ENCODE measurements around the gene SHROOM1. TPM values are rescaled to one million over a fixed set of nuclear protein-coding genes. Genes with fewer than 3 reads are reported as not detected.

Gene SHROOM1
- polyA plus RNA-seq, 1 donor from 2014 or later: 1.8 TPM

Small RNA genes lying within 50 kb of the gene (small RNA-seq; reads per million reads assigned to genes)
- gene RNA5SP192: 0 reads per million in 3 experiments

Other genes starting within 250 kb of the SHROOM1 start
- 0.25 TPM in 1 of 2 replicates, not detected in the other for gene IL13, start 172.5 kb downstream of the SHROOM1 start, polyA plus RNA-seq
- not detected in 2 replicates for gene IL4, start 156.7 kb downstream of the SHROOM1 start, polyA plus RNA-seq
- 84.6 and 94.4 TPM in 2 replicates for gene KIF3A, start 93.1 kb downstream of the SHROOM1 start, polyA plus RNA-seq
- gene CCNI2, start 83.2 kb downstream of the SHROOM1 start, polyA plus RNA-seq: not detected in 2 replicates
- 33.6 and 37.7 TPM in 2 replicates for gene SEPTIN8, start 53.4 kb downstream of the SHROOM1 start, polyA plus RNA-seq
- gene SOWAHA, start 17.3 kb downstream of the SHROOM1 start, polyA plus RNA-seq: 23.4 and 26.9 TPM in 2 replicates
- 4.6 and 5.1 TPM in 2 replicates for gene GDF9, start 35.8 kb upstream of the SHROOM1 start, polyA plus RNA-seq
- 413 and 444 TPM in 2 replicates for gene UQCRQ, start 36.0 kb upstream of the SHROOM1 start, polyA plus RNA-seq
- gene LEAP2, start 43.0 kb upstream of the SHROOM1 start, polyA plus RNA-seq: 1.1 and 1.6 TPM in 2 replicates
- 54.0 and 60.6 TPM in 2 replicates for gene AFF4, start 133.0 kb upstream of the SHROOM1 start, polyA plus RNA-seq
- gene ZCCHC10, start 195.9 kb upstream of the SHROOM1 start, polyA plus RNA-seq: 68.0 and 70.3 TPM in 2 replicates
- gene HSPA4, start 221.4 kb upstream of the SHROOM1 start, polyA plus RNA-seq: 75.7 and 75.9 TPM in 2 replicates